DND-41 (cell line): ENCODE measurements around the gene TECPR1.

Source experiments
- CTCF ChIP-seq: IDR thresholded peaks from 2 replicates; pipeline ENCODE4 v1.5.1; 2012; ENCODE audit warnings: borderline replicate concordance, low read length, moderate library complexity, mild to moderate bottlenecking; ENCODE audit not compliant: poor library complexity, severe bottlenecking; ENCODE audit errors: extremely low read depth
- EZH2 ChIP-seq: IDR thresholded peaks from 3 replicates; pipeline ENCODE4 v1.6.1; 2012; ENCODE audit warnings: borderline replicate concordance, low read depth, mild to moderate bottlenecking, moderate library complexity, low read length, inconsistent platforms; ENCODE audit not compliant: severe bottlenecking

- no peak for TF ChIP-seq CTCF
- TF ChIP-seq EZH2 = no peak
Observed at GRCh38 chr7:98227939-98228338, 24.1 kb downstream of the TECPR1 start.
